ENCODE measurements around the gene DYNC2I2. TPM values are rescaled to one million over a fixed set of nuclear protein-coding genes. Genes with fewer than 3 reads are reported as not detected.
A peak's percentile ranks its signal among the peaks of the same experiment; 100 is the strongest.

The DYNC2I2 gene
- total RNA-seq, 2 donors from 2014 or later, result 87.8 to 119 TPM

DNA sequence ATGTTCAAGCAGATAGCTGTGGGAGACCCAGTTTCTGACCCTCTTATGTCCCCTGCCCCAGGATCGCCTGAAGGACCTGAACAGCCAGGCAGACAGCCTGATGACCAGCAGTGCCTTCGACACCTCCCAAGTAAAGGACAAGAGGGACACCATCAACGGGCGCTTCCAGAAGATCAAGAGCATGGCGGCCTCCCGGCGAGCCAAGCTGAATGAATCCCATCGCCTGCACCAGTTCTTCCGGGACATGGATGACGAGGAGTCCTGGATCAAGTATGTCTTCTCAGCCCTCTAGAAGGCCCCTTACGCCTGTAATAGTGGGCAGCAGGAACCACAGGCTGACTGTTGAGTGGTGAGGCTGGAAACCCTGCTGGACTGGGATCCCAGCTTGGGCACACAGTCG is 41.1 kb downstream of the DYNC2I2 start:
- peaks cover 90% of the 10 kb centered on the region for H3K36me3 ChIP-seq (ENCODE audit: control insufficient read depth, insufficient read depth, low read length)
- H3K9ac ChIP-seq (ENCODE audit: extremely low read depth, low read length, poor library complexity, severe bottlenecking), result no peak overlapping the region
- no peak overlapping the region for H3K4me3 ChIP-seq (ENCODE audit: low read length)
- H3K9me3 ChIP-seq (ENCODE audit: control insufficient read depth, low read length), result no peaks in the 10 kb centered on the region
- H3K36me3 Mint-ChIP-seq (ENCODE audit: low read depth), result peaks cover 78% of the 10 kb centered on the region
- 96% methylated on average over 9 to 12 of the region's 12 CpGs for WGBS, 2 experiments (ENCODE audit: insufficient coverage in 1 of 2, insufficient read length in 1 of 2)
- H3K27ac ChIP-seq (ENCODE audit: low read depth, low read length), result no peak overlapping the region
- H3K27me3 Mint-ChIP-seq (ENCODE audit: insufficient read depth), result no peaks in the 10 kb centered on the region
- H3K27ac Mint-ChIP-seq, result no peak overlapping the region
- H3K4me1 Mint-ChIP-seq, result no peaks in the 10 kb centered on the region
- H3K4me1 ChIP-seq (ENCODE audit: control insufficient read depth, insufficient read depth, low read length), result no peaks in the 10 kb centered on the region
- H3K27me3 ChIP-seq (ENCODE audit: control insufficient read depth, insufficient read depth, low read length, poor library complexity, severe bottlenecking), result no peaks in the 10 kb centered on the region
- DNase-seq, result no peak
- no peak overlapping the region for H3K4me3 Mint-ChIP-seq
- H3K9me3 Mint-ChIP-seq, result no peaks in the 10 kb centered on the region
- no peak for TF ChIP-seq CTCF (conservative IDR thresholded peaks at IDR 0.05)

GRCh38 chr9:128614728-128615127 is 41.9 kb downstream of the DYNC2I2 start:
- Mint-ChIP-seq H3K27ac (no peak overlapping the region), H3K36me3 (ENCODE audit: low read depth) (peaks cover 78% of the 10 kb centered on the region), H3K4me1 (no peaks in the 10 kb centered on the region), H3K27me3 (ENCODE audit: insufficient read depth) (no peaks in the 10 kb centered on the region), H3K9me3 (no peaks in the 10 kb centered on the region), H3K4me3 (no peak overlapping the region)
- no peaks in the 10 kb centered on the region for H3K4me1 ChIP-seq (ENCODE audit: control insufficient read depth, insufficient read depth, low read length)
- H3K4me3 ChIP-seq (ENCODE audit: low read length), result no peak overlapping the region
- H3K36me3 ChIP-seq (ENCODE audit: control insufficient read depth, insufficient read depth, low read length), result peaks cover 90% of the 10 kb centered on the region
- no peak overlapping the region for H3K27ac ChIP-seq (ENCODE audit: low read depth, low read length)
- H3K9me3 ChIP-seq (ENCODE audit: control insufficient read depth, low read length), result no peaks in the 10 kb centered on the region
- 91% methylated on average over 1 of the region's 1 CpG; no CpG with 5 or more reads in 1 of the 2 experiments for WGBS, 2 experiments (ENCODE audit: insufficient coverage in 1 of 2, insufficient read length in 1 of 2)
- H3K9ac ChIP-seq (ENCODE audit: extremely low read depth, low read length, poor library complexity, severe bottlenecking), result no peak overlapping the region
- H3K27me3 ChIP-seq (ENCODE audit: control insufficient read depth, insufficient read depth, low read length, poor library complexity, severe bottlenecking), result no peaks in the 10 kb centered on the region
- no peak for DNase-seq
- no peak for TF ChIP-seq CTCF (conservative IDR thresholded peaks at IDR 0.05)

DNA sequence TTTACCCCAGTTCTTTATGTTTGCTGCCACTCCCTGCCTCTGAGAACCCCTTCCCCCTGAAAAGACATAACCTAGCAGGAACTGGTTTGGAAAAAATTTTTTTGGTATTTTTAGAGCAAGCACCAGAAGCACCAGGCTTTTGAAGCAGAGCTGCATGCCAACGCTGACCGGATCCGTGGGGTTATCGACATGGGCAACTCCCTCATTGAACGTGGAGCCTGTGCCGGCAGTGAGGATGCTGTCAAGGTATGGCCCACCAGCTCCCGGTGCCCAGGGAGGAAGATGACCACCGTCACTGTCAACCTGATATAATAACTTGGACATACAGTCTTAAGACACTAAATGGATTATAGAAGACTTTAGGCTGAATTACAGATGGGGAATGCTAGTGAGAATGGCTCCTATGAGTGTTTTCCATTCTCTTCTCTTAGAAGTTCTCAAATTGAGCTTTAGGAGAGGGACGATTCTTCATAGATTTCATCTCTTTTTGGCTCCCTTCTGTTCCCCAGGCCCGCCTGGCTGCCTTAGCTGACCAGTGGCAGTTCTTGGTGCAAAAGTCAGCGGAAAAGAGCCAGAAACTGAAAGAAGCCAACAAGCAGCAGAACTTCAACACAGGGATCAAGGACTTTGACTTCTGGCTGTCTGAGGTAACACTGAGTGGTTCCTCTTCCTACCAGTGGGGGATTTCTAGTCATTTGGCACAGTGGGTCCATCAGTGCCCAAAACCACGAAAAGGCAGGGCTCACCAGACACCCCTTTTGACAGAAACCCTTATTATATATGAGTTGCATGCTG is 44.9 kb downstream of the DYNC2I2 start:
- Mint-ChIP-seq H3K4me1 (no peaks in the 10 kb centered on the region), H3K36me3 (ENCODE audit: low read depth) (peaks cover 82% of the 10 kb centered on the region), H3K9me3 (no peaks in the 10 kb centered on the region), H3K4me3 (no peak overlapping the region), H3K27ac (peak overlapping the region; percentile 39), H3K27me3 (ENCODE audit: insufficient read depth) (no peaks in the 10 kb centered on the region)
- DNase-seq, result no peak
- H3K9me3 ChIP-seq (ENCODE audit: control insufficient read depth, low read length), result no peaks in the 10 kb centered on the region
- H3K36me3 ChIP-seq (ENCODE audit: control insufficient read depth, insufficient read depth, low read length), result peaks cover 94% of the 10 kb centered on the region
- H3K27ac ChIP-seq (ENCODE audit: low read depth, low read length), result no peak overlapping the region
- WGBS, 2 experiments (ENCODE audit: insufficient coverage in 1 of 2, insufficient read length in 1 of 2), result 97 to 98% methylated on average over 10 to 12 of the region's 12 CpGs
- H3K4me1 ChIP-seq (ENCODE audit: control insufficient read depth, insufficient read depth, low read length), result no peaks in the 10 kb centered on the region
- no peak for TF ChIP-seq CTCF (conservative IDR thresholded peaks at IDR 0.05)
- H3K9ac ChIP-seq (ENCODE audit: extremely low read depth, low read length, poor library complexity, severe bottlenecking), result no peak overlapping the region
- no peak overlapping the region for H3K4me3 ChIP-seq (ENCODE audit: low read length)
- H3K27me3 ChIP-seq (ENCODE audit: control insufficient read depth, insufficient read depth, low read length, poor library complexity, severe bottlenecking), result no peaks in the 10 kb centered on the region

All from endodermal cell (in vitro differentiated cells).